AG09319 (cell line): ENCODE data around the gene TMEM59.
"Not testable (repeated sequence)": the region's sequence is repeated elsewhere in the genome, so short reads cannot be mapped to it uniquely, and the experiment has no call there.

ENCODE experiments used
- DNase-seq: peaks from one replicate; pipeline ENCODE4 v3.0.0-alpha.2; 2010; ENCODE audit warnings: low read depth; ENCODE audit errors: extremely low read depth
- TF ChIP-seq, protein P1 (sequence below): IDR thresholded peaks from 2 replicates; pipeline ENCODE4 v1.5.1; 2011; ENCODE audit warnings: low read depth, mild to moderate bottlenecking, inconsistent platforms, low read length, moderate library complexity

The TMEM59 gene

DNA sequence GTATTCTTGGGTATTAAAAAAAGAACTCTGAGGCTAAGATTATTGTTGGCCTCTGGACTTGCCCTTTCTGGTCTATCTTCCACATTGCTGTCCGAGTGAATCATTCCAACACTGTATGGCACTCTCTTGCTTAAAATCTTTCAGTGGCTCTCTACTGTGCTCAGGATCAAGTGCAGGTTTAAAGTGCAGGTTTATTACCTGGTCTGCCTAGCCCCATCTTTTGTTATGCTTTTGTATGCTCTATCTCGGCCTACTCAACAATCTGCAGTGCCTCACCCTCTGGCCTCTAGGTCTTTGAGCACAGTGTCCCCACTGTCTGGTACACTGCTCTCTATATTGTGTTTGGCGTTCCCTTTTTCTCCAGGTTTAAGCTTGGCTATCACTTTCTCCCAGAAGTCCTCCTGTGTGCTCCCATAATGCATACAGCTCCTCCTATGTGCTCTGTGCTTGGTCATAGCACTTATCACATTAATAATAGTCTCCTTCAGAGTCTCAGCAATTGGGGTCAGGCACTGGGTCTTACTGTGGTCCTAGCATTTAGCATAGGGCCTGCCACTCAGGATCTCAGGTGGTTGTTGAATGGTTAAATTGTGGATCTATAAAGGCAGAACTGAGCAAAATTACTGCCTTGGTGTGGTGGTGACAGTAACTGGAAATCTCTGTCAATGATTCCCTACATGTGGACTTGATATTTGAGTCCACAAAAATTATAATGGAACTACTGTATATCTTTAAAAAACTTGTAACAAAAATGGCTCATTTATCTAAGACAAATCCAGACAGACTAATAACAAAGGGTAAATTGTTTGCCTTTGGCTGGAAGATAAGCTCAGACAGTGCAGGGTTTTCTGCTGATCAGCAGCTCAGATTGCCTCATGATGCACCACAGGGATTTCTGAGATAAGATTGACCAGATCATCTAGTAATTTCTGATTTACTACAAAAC, 24.4 kb downstream of the TMEM59 start:
- DNase-seq = no peak
- TF ChIP-seq, protein P1, sequence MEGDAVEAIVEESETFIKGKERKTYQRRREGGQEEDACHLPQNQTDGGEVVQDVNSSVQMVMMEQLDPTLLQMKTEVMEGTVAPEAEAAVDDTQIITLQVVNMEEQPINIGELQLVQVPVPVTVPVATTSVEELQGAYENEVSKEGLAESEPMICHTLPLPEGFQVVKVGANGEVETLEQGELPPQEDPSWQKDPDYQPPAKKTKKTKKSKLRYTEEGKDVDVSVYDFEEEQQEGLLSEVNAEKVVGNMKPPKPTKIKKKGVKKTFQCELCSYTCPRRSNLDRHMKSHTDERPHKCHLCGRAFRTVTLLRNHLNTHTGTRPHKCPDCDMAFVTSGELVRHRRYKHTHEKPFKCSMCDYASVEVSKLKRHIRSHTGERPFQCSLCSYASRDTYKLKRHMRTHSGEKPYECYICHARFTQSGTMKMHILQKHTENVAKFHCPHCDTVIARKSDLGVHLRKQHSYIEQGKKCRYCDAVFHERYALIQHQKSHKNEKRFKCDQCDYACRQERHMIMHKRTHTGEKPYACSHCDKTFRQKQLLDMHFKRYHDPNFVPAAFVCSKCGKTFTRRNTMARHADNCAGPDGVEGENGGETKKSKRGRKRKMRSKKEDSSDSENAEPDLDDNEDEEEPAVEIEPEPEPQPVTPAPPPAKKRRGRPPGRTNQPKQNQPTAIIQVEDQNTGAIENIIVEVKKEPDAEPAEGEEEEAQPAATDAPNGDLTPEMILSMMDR = no peak

DNA sequence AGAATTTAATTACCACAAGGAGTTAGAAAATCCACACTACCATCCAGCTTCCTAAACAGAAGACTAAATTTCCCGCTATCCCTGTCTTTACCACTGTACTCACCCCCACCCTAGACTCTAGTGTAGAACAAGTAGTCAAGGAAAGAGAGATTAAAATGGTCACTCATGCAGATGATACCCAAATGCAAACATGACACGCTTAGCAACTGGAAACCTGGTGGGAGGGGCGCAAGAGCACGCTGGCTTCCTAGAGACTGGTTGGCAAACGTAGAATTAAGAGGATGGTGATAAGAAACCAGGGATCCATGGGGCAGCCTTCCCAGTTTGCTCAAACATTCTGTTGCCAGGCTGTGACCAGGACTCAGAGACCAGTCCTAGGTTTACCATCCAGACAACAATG, 25.2 kb downstream of the TMEM59 start:
- no peak for DNase-seq
- TF ChIP-seq, protein P1 = no peak

DNA sequence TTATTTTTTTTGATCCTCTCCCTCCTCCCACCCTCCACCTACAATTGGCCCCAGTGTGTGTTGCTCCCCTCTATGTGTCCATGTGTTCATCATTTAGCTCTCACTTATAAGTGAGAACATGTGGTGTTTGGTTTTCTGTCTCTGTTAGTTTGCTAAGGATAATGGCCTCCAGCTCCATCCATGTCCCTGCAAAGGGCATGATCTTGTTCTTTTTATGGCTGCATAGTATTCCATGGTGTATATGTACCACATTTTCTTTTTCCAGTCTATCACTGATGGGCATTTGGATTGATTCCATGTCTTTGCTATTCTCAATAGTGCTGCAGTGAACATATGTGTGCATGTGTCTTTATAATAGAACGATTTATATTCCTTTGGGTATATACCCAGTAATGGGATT, 28.2 kb downstream of the TMEM59 start:
- DNase-seq = not testable (repeated sequence)

DNA sequence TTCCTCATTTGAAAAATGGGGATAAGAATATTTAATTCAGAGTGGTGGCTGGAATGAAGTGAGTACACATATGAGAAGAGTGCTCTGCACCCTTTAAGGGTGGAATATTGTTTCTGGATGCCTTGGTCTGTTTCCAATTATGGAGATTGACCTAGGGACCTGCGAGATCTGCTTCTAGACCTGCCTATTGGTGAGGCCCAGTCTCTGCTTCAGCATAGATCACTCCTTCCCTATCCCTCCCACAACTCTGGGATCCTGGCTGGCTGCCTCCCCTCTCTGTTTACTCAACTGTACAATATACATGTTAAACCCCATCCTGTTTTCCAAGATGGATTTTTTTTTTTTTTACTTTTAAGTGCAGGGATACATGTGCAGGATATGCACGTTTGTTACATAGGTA, 28.6 kb downstream of the TMEM59 start:
- no peak for DNase-seq
- TF ChIP-seq, protein P1 = no peak

DNA sequence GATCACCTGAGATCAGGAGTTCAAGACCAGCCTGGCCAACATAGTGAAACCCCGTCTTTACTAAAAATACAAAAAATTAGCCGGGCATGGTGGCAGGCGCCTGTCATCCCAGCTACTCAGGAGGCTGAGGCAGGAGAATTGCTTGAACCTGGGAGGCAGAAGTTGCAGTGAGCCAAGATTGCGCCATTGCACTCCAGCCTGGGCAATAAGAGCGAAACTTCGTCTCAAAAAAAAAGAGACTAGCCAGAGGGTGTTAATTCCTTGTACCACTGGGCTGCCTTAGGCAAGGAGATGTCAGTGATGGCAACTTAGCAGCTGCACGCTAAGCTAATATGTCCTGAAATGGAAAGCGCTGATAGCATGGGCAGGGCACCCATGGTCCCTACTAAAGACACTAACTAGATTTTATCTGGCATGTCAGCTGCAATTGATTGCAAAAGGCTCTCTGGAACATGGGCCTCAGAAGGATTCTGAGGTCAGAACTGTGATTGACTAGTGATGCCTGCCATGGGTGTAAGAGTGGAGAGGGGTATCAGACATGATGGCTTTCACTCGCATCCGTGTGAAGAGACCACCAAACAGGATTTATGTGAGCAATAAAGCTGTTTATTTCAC, 33.3 kb downstream of the TMEM59 start:
- DNase-seq = not testable (repeated sequence)

DNA sequence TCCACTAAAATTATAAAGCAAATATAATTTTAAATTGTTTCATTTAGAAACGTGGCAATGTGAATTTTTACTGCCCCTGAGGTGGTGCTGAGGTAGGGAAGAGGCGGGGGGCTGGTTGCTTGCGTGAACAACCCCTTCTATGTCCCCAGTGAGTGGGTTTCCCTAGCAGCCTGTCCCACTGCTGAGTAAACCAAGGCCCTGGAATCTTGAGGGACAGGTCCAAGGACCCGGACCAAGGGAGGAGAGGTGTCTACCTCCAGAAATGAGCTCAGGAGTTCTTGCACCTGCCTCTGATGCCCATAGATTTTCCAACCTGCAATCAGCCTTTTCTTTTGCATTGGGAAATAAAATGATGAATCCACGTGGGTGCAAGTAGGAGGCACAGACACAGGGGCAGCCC, 34.4 kb downstream of the TMEM59 start:
- no peak for DNase-seq
- TF ChIP-seq, protein P1 = no peak

DNA sequence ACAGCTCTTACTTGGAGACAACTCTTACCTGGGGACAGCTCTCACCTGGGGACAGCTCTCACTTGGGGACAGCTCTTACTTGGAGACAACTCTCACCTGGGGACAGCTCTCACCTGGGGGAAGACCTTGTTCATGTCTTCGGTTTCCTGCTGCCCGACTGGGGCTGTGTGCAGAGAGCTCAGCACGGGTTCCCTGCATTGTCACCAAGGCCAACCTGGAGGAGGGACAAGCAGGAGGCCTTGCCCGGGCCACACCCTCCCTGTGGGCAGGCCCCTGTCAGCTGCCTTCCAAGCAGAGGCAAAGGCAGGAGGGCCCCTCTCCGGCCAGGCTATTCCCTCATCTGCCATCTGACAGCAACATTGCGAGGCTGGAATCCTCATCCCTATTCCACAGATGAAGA, 35.0 kb downstream of the TMEM59 start, which contains the start of gene LDLRAD1:
Gene LDLRAD1 (minus strand): TSS at position 208 of the 400 bp plus-strand sequence. CDS start 74 bp downstream, at position 134.
- TF ChIP-seq, protein P1 = no peak
- no peak for DNase-seq
